Kidney glomerular epithelial cell (primary cell): ENCODE data around the gene ARHGEF4.

ENCODE experiments used
- DNase-seq: peaks from one replicate; lab custom pipeline; 2025; lab: John Stamatoyannopoulos, UW

Gene ARHGEF4

GRCh38 chr2:130917006-130917688 lies 80.4 kb downstream of the ARHGEF4 start:
- no peak for DNase-seq

DNA sequence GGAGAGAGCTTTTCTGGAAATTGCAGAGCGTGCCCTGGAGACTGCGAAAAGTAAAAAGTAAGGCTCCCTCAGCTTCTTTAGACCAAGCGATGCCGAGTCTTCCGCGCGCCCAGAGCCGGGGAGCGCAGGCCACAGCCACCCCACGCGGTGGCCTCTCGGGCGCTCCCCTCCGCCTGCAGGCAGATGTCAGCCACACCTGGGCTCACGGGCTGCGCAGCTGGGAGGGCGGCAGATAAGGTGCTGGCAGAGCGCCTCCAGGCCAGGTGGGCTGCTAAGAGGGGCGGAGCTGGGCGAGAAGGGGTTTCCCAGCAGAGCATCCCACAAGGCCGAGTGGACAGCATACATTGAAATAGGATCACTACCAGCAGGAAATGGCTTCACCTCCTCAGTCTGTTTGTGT lies 81.7 kb downstream of the ARHGEF4 start:
- DNase-seq: no peak

DNA sequence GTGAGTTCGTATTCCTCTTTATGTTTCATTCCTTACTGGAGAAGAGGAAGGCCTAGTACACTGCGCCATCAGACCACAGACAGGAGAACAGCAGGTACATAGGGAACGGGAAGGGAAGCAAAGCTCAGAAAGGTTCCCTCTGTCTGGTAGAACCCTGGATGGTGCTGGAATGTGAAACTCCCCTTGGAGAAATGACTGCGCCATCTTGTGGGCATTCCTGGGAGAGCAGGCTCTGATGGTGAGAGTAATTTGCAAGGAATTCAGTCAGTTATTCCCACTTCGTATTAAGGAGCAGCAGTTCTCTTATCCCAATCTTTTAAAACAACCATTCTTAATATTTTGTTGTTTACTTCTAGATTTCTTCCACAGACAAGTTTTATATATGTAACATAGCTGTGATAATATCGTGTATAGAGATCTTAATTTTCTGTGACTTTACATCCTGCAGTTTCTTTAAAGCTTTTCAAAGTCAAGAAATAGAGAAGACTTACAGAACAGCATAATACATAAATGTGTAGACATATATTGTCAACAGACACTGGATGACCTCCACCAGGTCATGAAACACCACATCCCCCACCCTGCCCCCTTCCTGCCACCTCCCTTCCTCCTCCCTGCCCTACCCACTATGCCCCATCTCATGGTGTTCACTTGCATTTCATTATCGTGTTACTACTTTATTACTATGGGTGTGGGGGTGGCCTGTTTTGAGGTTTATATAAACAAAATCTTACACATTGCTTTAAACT lies 83.9 kb downstream of the ARHGEF4 start:
- peak; percentile 37 for DNase-seq

DNA sequence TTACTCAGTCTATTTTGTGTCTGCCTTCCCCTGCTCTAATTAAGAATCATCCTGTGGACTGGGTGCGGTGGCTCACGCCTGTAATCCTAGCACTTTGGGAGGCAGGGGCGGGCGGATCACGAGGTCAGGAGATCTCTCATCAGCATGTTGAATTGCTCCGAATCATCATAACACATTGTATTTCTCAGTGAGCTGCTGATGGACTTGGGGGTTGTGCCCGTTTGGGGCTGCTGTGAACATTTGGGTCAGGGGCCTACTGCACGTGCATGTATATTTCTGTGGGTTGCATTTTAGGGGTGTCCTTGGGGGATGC lies 84.4 kb downstream of the ARHGEF4 start:
- no peak for DNase-seq

- DNase-seq: no peak
These were observed 85.7 kb downstream of the ARHGEF4 start for GRCh38 chr2:130922417-130922816.

- DNase-seq: no peak
These were observed 91.7 kb downstream of the ARHGEF4 start for GRCh38 chr2:130928385-130928784.

DNA sequence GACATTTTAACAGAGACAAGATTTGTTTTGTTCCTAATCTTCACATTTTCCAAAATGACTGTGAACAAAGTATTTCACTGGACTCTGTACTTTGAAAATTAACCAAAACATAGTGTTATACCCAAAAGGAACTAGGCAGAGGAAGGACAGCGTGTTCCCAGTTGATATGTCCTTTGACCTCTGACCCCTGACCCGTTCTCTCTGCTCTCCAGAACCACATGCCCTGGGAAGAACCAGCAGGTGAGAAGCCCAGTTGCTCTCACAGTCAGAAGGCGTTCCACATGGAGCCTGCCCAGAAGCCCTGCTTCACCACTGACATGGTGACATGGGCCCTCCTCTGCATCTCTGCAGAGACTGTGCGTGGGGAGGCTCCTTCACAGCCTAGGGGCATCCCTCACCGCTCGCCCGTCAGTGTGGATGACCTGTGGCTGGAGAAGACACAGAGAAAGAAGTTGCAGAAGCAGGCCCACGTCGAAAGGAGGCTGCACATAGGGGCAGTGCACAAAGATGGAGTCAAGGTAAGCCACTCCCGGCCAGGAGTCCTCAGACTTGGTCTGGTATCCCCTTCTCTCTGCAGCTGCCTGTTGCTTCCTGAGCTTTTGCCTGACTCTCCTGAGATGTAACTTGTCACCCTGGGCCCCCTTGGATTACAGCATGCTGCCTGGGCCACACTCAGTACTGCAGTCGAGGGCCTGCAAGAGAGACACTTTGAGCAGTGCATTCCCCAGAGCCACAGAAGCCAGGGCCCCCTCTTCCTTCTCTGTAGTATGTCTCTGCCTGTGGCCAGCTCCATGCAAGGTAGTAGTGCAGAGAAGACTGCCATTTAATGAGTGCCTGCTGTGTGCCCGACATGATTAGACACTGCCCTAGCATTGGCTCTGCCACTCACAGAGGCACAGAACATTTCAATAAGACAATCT lies 94.3 kb downstream of the ARHGEF4 start:
- no peak for DNase-seq

DNA sequence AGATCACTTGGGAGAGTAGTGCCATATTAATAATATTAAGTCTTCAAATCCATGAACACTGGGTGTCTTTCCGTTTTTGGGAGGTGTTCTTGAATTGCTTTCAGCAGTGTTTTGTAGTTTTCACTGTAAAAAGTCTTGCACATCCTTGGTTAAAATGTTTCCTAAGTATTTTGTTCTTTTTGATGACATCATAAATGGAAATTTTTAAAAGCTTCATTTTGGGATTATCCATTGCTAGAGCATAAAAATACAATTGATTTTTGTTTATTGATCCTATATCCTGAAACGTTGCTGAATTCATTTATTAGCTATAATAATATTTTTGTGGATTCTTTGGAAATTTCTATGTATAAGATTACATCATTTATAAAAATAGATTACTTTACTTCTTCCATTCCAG lies 96.8 kb downstream of the ARHGEF4 start:
- DNase-seq: no peak

GRCh38 chr2:130936451-130936850 lies 99.7 kb downstream of the ARHGEF4 start:
- no peak for DNase-seq

DNA sequence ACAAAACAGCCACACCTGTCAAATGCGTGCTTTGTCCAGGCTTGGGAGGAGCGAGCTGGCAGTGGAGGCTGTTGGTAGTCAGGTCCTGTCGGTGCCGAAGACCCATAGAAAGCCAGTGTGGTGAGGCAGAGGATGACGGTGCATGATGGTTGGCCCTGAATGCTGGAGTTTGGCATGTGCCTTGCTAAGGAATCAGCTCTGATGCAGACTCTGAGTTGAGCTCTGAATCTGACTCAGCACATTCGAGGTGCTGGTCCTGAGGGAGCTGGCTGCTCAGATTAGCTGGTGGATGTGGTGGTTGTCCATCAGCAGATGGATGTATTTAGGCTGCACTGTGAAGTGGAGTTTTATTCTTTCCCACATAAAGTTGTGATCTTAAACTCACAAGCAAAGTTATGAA lies 111.3 kb downstream of the ARHGEF4 start:
- no peak for DNase-seq

DNA sequence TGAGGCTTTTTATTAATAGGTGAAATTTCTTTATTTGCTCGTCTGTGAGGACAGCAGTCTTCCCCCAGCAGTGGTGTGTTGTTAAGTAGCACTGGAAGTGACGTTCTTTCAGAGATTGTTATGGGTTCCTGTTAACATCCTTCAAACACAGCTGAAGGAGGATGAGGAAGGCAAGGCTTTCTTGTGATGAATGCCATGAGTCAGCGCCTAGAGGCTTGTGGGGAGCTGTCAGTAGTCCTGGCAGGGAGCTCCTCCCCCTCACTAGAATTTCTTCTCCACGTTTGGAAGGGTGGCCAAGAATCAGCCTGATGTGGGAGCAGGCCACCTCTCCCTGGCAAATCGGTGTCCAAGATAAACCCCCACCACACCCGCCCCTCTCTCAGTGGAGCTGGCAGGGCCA lies 113.2 kb downstream of the ARHGEF4 start:
- no peak for DNase-seq

- no peak for DNase-seq
These were observed 114.3 kb downstream of the ARHGEF4 start for GRCh38 chr2:130951018-130951417.

DNA sequence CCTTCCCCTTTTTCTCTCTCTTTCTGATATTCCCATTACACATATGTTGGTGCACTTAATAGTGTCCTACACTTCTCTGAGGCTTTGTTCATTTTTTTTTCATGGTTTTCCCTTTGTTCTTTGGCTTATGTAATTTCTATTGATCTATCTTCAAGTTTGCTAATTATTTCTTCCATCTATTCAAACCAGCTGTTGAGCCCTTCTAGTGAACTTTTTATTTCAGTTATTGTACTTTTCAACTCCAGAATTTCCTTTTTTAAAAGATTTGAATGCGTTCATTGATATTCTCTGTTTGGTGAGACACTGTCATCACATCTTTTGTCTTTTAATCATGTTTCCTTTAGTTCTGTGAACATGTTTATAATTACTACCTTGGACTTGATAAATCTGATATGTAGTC lies 118.2 kb downstream of the ARHGEF4 start:
- no peak for DNase-seq

GRCh38 chr2:130957915-130958314 lies 121.2 kb downstream of the ARHGEF4 start:
- DNase-seq: no peak

GRCh38 chr2:130963196-130963848 lies 126.6 kb downstream of the ARHGEF4 start:
- DNase-seq: no peak

DNA sequence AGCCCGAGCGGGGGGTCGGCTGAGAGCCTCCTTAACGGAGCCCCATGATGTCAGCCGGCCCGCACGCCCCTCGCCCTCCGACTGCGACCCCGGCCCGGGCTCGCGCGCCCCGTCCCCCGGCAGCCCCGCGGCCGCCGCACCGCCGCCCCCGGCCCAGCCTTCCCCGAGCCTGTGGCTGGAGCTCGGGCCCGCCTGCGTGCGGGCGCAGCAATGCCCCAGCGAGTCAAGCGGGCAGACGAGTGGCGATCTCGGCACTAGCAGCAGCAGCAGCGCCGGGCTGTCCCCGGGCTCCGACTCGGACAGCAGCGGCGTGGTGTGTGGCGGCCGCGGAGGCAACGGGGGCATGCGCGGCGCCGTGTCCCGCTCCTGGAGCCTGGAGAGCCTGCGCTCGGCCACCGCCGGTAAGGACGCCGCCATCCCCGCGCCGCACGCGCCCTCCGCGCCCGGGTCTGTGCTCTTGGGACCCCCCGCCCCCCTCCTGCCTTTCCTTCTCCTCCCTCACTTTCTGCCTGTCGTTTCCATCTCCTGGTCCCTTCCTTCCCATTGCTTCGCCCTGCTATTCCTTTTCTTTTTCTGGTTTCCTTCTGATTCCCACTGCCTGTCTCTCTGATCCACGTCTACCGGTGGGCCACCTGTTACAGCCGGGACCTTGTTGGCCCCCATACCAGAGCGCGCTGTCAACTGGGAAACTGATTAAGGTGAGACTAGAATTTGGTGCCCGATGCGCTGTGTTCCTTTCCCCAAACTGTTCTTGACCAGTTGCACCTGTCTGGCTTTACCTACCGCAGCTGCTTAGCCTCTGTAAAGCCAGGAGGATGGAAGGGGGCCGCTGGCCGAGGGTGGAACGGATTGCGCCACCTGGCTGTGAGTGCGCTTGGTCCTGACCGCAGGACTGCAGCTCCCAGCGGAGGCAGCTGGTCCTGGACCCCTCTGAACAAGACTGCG lies 127.4 kb downstream of the ARHGEF4 start:
- no peak for DNase-seq

DNA sequence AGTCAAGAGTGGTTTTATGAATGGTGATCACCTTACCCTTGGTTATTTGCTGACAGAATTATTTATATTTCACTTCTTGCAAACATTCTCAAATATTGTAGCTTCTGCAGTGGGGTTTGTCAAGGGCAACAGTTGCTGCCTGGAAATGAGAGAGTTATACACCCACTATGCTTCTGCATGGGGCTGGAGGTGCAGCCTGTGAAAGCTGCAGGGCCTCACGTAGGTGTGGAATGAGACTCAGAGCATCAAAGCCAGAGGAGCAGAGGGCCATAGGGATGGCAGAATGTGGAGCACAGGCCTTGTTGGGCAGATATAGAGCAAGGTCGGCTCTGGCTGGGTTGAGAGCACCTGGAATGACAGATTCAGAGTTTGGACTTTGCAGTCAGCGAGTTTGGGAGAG lies 128.2 kb downstream of the ARHGEF4 start:
- DNase-seq: no peak

- DNase-seq: no peak
These were observed 129.5 kb downstream of the ARHGEF4 start for GRCh38 chr2:130966149-130966774.

GRCh38 chr2:130966775-130967490 lies 130.2 kb downstream of the ARHGEF4 start:
- no peak for DNase-seq

GRCh38 chr2:130972410-130972809 lies 135.7 kb downstream of the ARHGEF4 start:
- no peak for DNase-seq
